ENCODE results near the gene UBE2J2. TPM values are rescaled to one million over a fixed set of nuclear protein-coding genes. Genes with fewer than 3 reads are reported as not detected.

The UBE2J2 gene
- total RNA-seq, 1 experiment from 2014 or later = 83.4 TPM

GRCh38 chr1:1234180-1234808 is 39.4 kb downstream of the UBE2J2 start:
- H2BK120ac ChIP-seq (ENCODE audit: low read depth, low read length, poor library complexity, severe bottlenecking) = no peak overlapping the region
- H2AK5ac ChIP-seq (ENCODE audit: insufficient read length, low read length) = no peak overlapping the region
- no peak for TF ChIP-seq CTCF (conservative IDR thresholded peaks at IDR 0.05)
- peaks cover 2% of the 10 kb centered on the region for H3K79me1 ChIP-seq (ENCODE audit: insufficient read depth, low read depth, low read length, poor library complexity, severe bottlenecking)
- Mint-ChIP-seq H3K4me1 (peaks cover 15 to 29% of the 10 kb centered on the region in 2 experiments), H3K9me3 (peaks cover 0 to 4% of the 10 kb centered on the region in 2 experiments; a peak in 1 of 5 replicates), H3K27me3 (ENCODE audit: low read depth) (no peaks in the 10 kb centered on the region), H3K36me3 (ENCODE audit: insufficient read depth in 1 of 3, low read depth in 3 of 3) (peaks cover 17 to 24% (median 23%) of the 10 kb centered on the region in 3 experiments), H3K4me3 (peak overlapping the region; percentile 51 to 70; a peak in 3 of 5 replicates), H3K27ac (peak overlapping the region in 1 of 3 experiments; percentile 47; a peak in 2 of 7 replicates)
- no peaks in the 10 kb centered on the region for H3K4me1 ChIP-seq (ENCODE audit: insufficient read depth, low read length)
- no peak overlapping the region for H2BK12ac ChIP-seq (ENCODE audit: insufficient read length, low read depth, low read length)
- no peak overlapping the region for H3T11ph ChIP-seq (ENCODE audit: low read length)
- no peaks in the 10 kb centered on the region for H3K27me3 ChIP-seq (ENCODE audit: insufficient read depth, low read length)
- no peak overlapping the region for H3K18ac ChIP-seq (ENCODE audit: insufficient read length, low read depth, low read length)
- DNase-seq = no peak
- H2BK5ac ChIP-seq (ENCODE audit: insufficient read length, low read length) = no peak overlapping the region
- no peaks in the 10 kb centered on the region for H3K9me3 ChIP-seq (ENCODE audit: control insufficient read depth, low read depth, low read length)
- H3K4ac ChIP-seq (ENCODE audit: low read depth, low read length) = no peak overlapping the region
- no peak overlapping the region for H3K9ac ChIP-seq (ENCODE audit: extremely low read depth, insufficient read length, low read length)
- H3K56ac ChIP-seq (ENCODE audit: insufficient read length, low read depth, low read length) = no peak overlapping the region
- no peak overlapping the region for H2AFZ ChIP-seq (ENCODE audit: low read length)
- peaks cover 6% of the 10 kb centered on the region for H3K23me2 ChIP-seq (ENCODE audit: insufficient read length, low read depth, low read length, poor library complexity, severe bottlenecking)
- no CpG with 5 or more reads among the region's 28 CpGs for WGBS (ENCODE audit: extremely low coverage, insufficient read length, low lambda C conversion rate)
- H3K23ac ChIP-seq (ENCODE audit: insufficient read length, low read depth, low read length) = no peak overlapping the region
- H4K8ac ChIP-seq (replicated peaks; ENCODE audit: insufficient read length, low read depth, low read length) = no peak overlapping the region
- no peak overlapping the region for H3K27ac ChIP-seq (ENCODE audit: insufficient read length, low read depth, low read length)
- H2BK20ac ChIP-seq (ENCODE audit: low read depth, low read length, poor library complexity, severe bottlenecking) = no peak overlapping the region
- H3K79me2 ChIP-seq (ENCODE audit: insufficient read depth, low read length) = peaks cover 2% of the 10 kb centered on the region; the same call in 1 of the 2 replicates
- H4K20me1 ChIP-seq (ENCODE audit: control insufficient read depth, insufficient read depth, insufficient read length) = no peaks in the 10 kb centered on the region
- no peak overlapping the region for H4K5ac ChIP-seq (ENCODE audit: insufficient read length, low read depth, low read length)
- no peak overlapping the region for H3K4me2 ChIP-seq (ENCODE audit: insufficient read depth, insufficient read length, low read length)
- no peak overlapping the region for H4K91ac ChIP-seq (ENCODE audit: insufficient read length, low read depth, low read length)
- H3K14ac ChIP-seq (ENCODE audit: insufficient read depth, low read length) = no peak overlapping the region
- H2BK15ac ChIP-seq (ENCODE audit: low read depth, low read length) = no peak overlapping the region

All from H9 (cell line).